Measurements from ENCODE around the gene SLAIN1. TPM values are rescaled to one million over a fixed set of nuclear protein-coding genes. Genes with fewer than 3 reads are reported as not detected.

The SLAIN1 gene
- polyA plus RNA-seq, 1 experiment: 0.06 TPM

DNA sequence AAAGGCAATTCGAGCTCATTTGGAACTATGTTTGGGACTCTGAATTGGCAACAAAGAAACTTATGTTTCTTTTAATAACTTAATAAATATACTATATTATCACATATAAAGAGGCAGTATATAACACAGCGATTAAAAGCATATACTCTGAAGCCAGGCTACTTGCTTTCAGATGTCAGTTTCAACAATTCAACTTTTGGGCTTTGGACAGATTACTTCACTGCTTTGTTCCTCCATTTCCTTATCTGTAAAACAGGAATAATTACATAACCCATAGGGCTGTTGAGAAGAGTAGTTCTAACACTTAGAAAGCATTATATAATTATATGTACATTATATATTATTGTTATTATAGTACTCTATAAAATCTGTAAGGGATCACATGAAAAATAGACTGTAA is 113.9 kb downstream of the SLAIN1 start:
- ChIA-PET CTCF (no interaction called here), POLR2A (no interaction called here)
- no peak for DNase-seq (ENCODE audit: low read depth)
- Histone ChIP-seq H3K4me3 (ENCODE audit: low read depth, low read length) (no peak overlapping the region), H3K27me3 (ENCODE audit: control insufficient read depth, insufficient read depth, low read length) (no peaks in the 10 kb centered on the region), H3K36me3 (ENCODE audit: control insufficient read depth, insufficient read depth, low read length) (no peaks in the 10 kb centered on the region)
- TF ChIP-seq, protein P1, sequence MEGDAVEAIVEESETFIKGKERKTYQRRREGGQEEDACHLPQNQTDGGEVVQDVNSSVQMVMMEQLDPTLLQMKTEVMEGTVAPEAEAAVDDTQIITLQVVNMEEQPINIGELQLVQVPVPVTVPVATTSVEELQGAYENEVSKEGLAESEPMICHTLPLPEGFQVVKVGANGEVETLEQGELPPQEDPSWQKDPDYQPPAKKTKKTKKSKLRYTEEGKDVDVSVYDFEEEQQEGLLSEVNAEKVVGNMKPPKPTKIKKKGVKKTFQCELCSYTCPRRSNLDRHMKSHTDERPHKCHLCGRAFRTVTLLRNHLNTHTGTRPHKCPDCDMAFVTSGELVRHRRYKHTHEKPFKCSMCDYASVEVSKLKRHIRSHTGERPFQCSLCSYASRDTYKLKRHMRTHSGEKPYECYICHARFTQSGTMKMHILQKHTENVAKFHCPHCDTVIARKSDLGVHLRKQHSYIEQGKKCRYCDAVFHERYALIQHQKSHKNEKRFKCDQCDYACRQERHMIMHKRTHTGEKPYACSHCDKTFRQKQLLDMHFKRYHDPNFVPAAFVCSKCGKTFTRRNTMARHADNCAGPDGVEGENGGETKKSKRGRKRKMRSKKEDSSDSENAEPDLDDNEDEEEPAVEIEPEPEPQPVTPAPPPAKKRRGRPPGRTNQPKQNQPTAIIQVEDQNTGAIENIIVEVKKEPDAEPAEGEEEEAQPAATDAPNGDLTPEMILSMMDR (IDR thresholded peaks at IDR 0.05; ENCODE audit: insufficient read depth, low read depth, low read length): no peak

DNA sequence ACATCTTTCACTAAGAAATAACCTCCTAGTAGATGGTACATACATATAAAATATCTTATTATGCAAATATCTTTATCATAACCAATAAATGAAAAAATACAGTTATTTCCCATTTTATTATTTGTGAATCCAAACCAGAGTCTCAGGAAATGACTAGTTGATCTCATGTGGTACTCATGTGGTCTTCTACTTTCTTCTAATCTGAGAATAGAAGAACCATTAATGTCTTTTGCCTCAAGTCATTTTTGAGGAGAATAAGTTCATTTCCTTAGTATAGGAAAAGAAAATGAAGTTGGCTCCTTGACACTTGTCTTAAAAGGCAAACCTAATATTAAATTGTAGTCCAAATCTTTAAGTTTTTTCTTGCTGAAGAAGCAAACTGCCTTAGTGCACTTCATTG is 114.5 kb downstream of the SLAIN1 start:
- DNase-seq (ENCODE audit: low read depth): no peak
- POLR2A ChIA-PET: no interaction called here
- Histone ChIP-seq H3K4me3 (ENCODE audit: low read depth, low read length) (no peak overlapping the region), H3K36me3 (ENCODE audit: control insufficient read depth, insufficient read depth, low read length) (no peaks in the 10 kb centered on the region), H3K27me3 (ENCODE audit: control insufficient read depth, insufficient read depth, low read length) (no peaks in the 10 kb centered on the region)
- TF ChIP-seq, protein P1 (IDR thresholded peaks at IDR 0.05; ENCODE audit: insufficient read depth, low read depth, low read length): no peak
- CTCF ChIA-PET: no interaction called here

Small RNA genes lying within 50 kb of the gene (small RNA-seq; reads per million reads assigned to genes)
- gene MIR3665 (ENCODE audit: insufficient read length, low read depth, low replicate concordance): not detected
- not detected for gene SPTLC1P5 (ENCODE audit: insufficient read length, low read depth, low replicate concordance)

Other genes with a start within 250 kb of the SLAIN1 start
- not detected in 2 replicates for gene SCEL, start 162.0 kb upstream of the SLAIN1 start, polyA plus RNA-seq (2011; rRNA removed)
- gene EDNRB, start 221.1 kb downstream of the SLAIN1 start, polyA plus RNA-seq (2011; rRNA removed): not detected in 2 replicates